Endothelial cell of umbilical vein (primary cell): ENCODE results near the gene GLDC. TPM values are rescaled to one million over a fixed set of nuclear protein-coding genes. Genes with fewer than 3 reads are reported as not detected.

Experiments
- BruUV-seq: library from RNA; stranded (reverse); fragments of 400-500 nt; replicated peaks from 2 replicates; lab custom pipeline; 2021; lab: Mats Ljungman, UMichigan
- CTCF ChIA-PET: fragments of 300-600, 350-600 bp; sonication (Branson Sonifier 250); formaldehyde crosslinking; loops from one replicate; lab custom pipeline; 2021; ENCODE audit warnings: antibody characterized with exemption, inconsistent platforms; lab: Charles Lee
- POLR2A ChIA-PET: fragments of 300-600, 350-600 bp; sonication (Branson Sonifier 250); formaldehyde crosslinking; loops from one replicate; lab custom pipeline; 2021; ENCODE audit warnings: antibody characterized with exemption, inconsistent platforms; lab: Charles Lee
- DNase-seq: peaks from one replicate; pipeline ENCODE4 v3.0.0-alpha.2; 2011; ENCODE audit warnings: low read depth, low spot score
- FAIRE-seq: peaks from 2 replicates; lab custom pipeline; 2011; peaks lifted over from hg19 to GRCh38; lab: Jason Lieb, UNC
- H2AFZ ChIP-seq: 2 replicates; pipeline ENCODE4 v1.6.0; 2012; ENCODE audit warnings: low read depth, low read length, control low read depth, inconsistent platforms
- H3K27ac ChIP-seq: 2 replicates; pipeline ENCODE4 v1.5.1; 2011; ENCODE audit warnings: low read depth, mild to moderate bottlenecking, control low read depth, low read length, moderate library complexity; ENCODE audit not compliant: insufficient read depth
- H3K27me3 ChIP-seq, 2 experiments: 2 replicates each; pipeline versions ENCODE4 v1.6.0 to v1.6.1; 2011; ENCODE audit warnings: low read length in 2 of 2, mixed read lengths in 1 of 2; ENCODE audit not compliant: control insufficient read depth in 2 of 2, insufficient read depth in 2 of 2
- H3K36me3 ChIP-seq, 2 experiments: 2 replicates in 1 of 2; 3 replicates in 1 of 2; pipeline ENCODE4 v1.5.1; 2011; ENCODE audit warnings: low read length in 2 of 2, mild to moderate bottlenecking in 1 of 2, moderate library complexity in 1 of 2; ENCODE audit not compliant: control insufficient read depth in 2 of 2, insufficient read depth in 2 of 2; ENCODE audit errors: extremely low read depth in 1 of 2
- H3K4me1 ChIP-seq: 3 replicates; pipeline ENCODE4 v1.5.1; 2011; ENCODE audit warnings: mild to moderate bottlenecking, low read length; ENCODE audit not compliant: control insufficient read depth, insufficient read depth; ENCODE audit errors: extremely low read depth
- H3K4me2 ChIP-seq: 2 replicates; pipeline ENCODE4 v1.6.1; 2011; ENCODE audit warnings: low read length, control low read depth, mixed read lengths; ENCODE audit not compliant: insufficient read depth
- H3K4me3 ChIP-seq, 3 experiments: fragments of 200-600 bp in 1 of 3; sonication (generic), shearing (Covaris generic) in 1 of 3; replicated peaks in 1 of 3; 2 replicates each; pipeline ENCODE4 v1.5.1; 2011 to 2016; ENCODE audit warnings: control low read depth in 3 of 3, low read length in 3 of 3, mild to moderate bottlenecking in 2 of 3, inconsistent platforms in 1 of 3, low read depth in 1 of 3, moderate library complexity in 1 of 3; ENCODE audit not compliant: insufficient read depth in 1 of 3
- H3K79me2 ChIP-seq: 2 replicates; pipeline ENCODE4 v1.6.0; 2012; ENCODE audit warnings: low read length, inconsistent platforms; ENCODE audit not compliant: control insufficient read depth, insufficient read depth
- H3K9ac ChIP-seq: replicated peaks from 2 replicates; pipeline ENCODE3; 2011; ENCODE audit warnings: low read length, control low read depth; ENCODE audit not compliant: insufficient read depth; ENCODE audit errors: extremely low read depth
- H3K9me1 ChIP-seq: replicated peaks from 3 replicates; pipeline ENCODE4 v1.6.0; 2011; ENCODE audit warnings: mild to moderate bottlenecking, low read length; ENCODE audit not compliant: control insufficient read depth, insufficient read depth; ENCODE audit errors: extremely low read depth
- H3K9me3 ChIP-seq: replicated peaks from 2 replicates; pipeline ENCODE4 v1.5.1; 2012; ENCODE audit warnings: low read length, inconsistent platforms; ENCODE audit not compliant: control insufficient read depth, insufficient read depth
- H4K20me1 ChIP-seq: replicated peaks from 2 replicates; pipeline ENCODE3; 2011; ENCODE audit warnings: mild to moderate bottlenecking, low read length; ENCODE audit not compliant: control insufficient read depth, insufficient read depth; ENCODE audit errors: extremely low read depth
- CTCF ChIP-seq, 2 donors: IDR thresholded peaks; 1 replicate in 1 of 2; 2 replicates in 1 of 2; pipeline ENCODE4 v1.5.1; 2011; ENCODE audit warnings: low read length in 2 of 2, mild to moderate bottlenecking in 2 of 2, moderate library complexity in 2 of 2, control low read depth in 1 of 2, inconsistent platforms in 1 of 2, low read depth in 1 of 2; ENCODE audit not compliant: insufficient read depth in 1 of 2; ENCODE audit errors: extremely low read depth in 1 of 2
- EZH2 ChIP-seq: IDR thresholded peaks from 2 replicates; pipeline ENCODE4 v1.6.1; 2012; ENCODE audit warnings: borderline replicate concordance, low read depth, mild to moderate bottlenecking, moderate library complexity, low read length, inconsistent platforms; ENCODE audit not compliant: severe bottlenecking
- FOS ChIP-seq: IDR thresholded peaks from 2 replicates; pipeline ENCODE4 v1.6.1; 2011; ENCODE audit warnings: mild to moderate bottlenecking, low read length, moderate library complexity, borderline replicate concordance; ENCODE audit not compliant: insufficient read depth
- GATA2 ChIP-seq: IDR thresholded peaks from 2 replicates; pipeline ENCODE4 v1.7.0; 2011; ENCODE audit warnings: low read depth, mild to moderate bottlenecking, moderate library complexity, mixed read lengths, low read length; ENCODE audit not compliant: insufficient read length, insufficient read depth
- JUN ChIP-seq: IDR thresholded peaks from 2 replicates; pipeline ENCODE4 v1.6.1; 2011; ENCODE audit warnings: borderline replicate concordance, low read depth; ENCODE audit not compliant: insufficient read length, insufficient read depth
- MAX ChIP-seq: IDR thresholded peaks from 2 replicates; pipeline ENCODE4 v1.6.1; 2011; ENCODE audit not compliant: insufficient read depth, insufficient read length
- MYC ChIP-seq: IDR thresholded peaks from one replicate; pipeline ENCODE4 v1.6.1; 2011; ENCODE audit warnings: mild to moderate bottlenecking, low read depth, low read length
- POLR2A ChIP-seq: IDR thresholded peaks from 2 replicates; pipeline ENCODE4 v1.6.1; 2012; ENCODE audit warnings: low read depth, mild to moderate bottlenecking, control low read depth, low read length
- POLR2AphosphoS5 ChIP-seq: IDR thresholded peaks from 2 replicates; pipeline ENCODE4 v1.6.1; 2012; ENCODE audit warnings: low read depth, mild to moderate bottlenecking, control low read depth, low read length, moderate library complexity; ENCODE audit not compliant: insufficient read depth
- dilution Hi-C: fragments of 300-500 bp; cut with MboI; formaldehyde crosslinking; loops from one replicate; pipeline ENCODE4 v1.15.0; 2019; ENCODE audit warnings: low sequenced_read_pairs; ENCODE audit not compliant: extremely low pct_ligation_motif_present
- intact Hi-C: fragments of 100-400 bp; cut with micrococcal nuclease; formaldehyde crosslinking; loops from one replicate; pipeline ENCODE4 v1.10.0; 2022
- polyA plus RNA-seq, 4 experiments: library from polyadenylated mRNA; depleted of rRNA in 3 of 4; stranded (reverse) in 3 of 4; unstranded in 1 of 4; fragments of >200 nt; gene quantifications; 2 replicates each; pipeline versions ENCODE4 v1.2.1 to v1.2.3, GENCODE V29; 2011 to 2012; ENCODE audit warnings: missing spikeins in 1 of 4
- total RNA-seq: library from RNA; stranded (reverse); gene quantifications from 2 replicates; pipeline ENCODE4 v1.2.3, GENCODE V29; 2021

The GLDC gene
- total and polyA plus RNA-seq, 2 donors (not counting 3 experiments of a cell fraction or from before 2014, with no cell fraction given) = 1.8 to 2.6 TPM

- Histone ChIP-seq H3K79me2 (no peaks in the 10 kb centered on the region), H2AFZ (no peak overlapping the region), H3K4me1 (peaks cover 47% of the 10 kb centered on the region), H3K9ac (peak overlapping the region; percentile 92), H3K4me2 (peak overlapping the region; percentile 94), H4K20me1 (no peaks in the 10 kb centered on the region), H3K27ac (peak overlapping the region; percentile 99), H3K4me3 (peak overlapping the region in 1 of 3 experiments; percentile 58), H3K9me1 (no peaks in the 10 kb centered on the region), H3K9me3 (no peaks in the 10 kb centered on the region), H3K36me3 (no peaks in the 10 kb centered on the region), H3K27me3 (no peaks in the 10 kb centered on the region)
- FAIRE-seq (peak; percentile 93), DNase-seq (peak; percentile 93)
- TF ChIP-seq MAX (no peak), POLR2A (no peak), JUN (peak; percentile 53), POLR2AphosphoS5 (no peak), FOS (peak; percentile 77), MYC (no peak), GATA2 (peak; percentile 48), CTCF (IDR thresholded peaks at IDR 0.05; ENCODE audit: extremely low read depth in 1 of 2, insufficient read depth in 1 of 2, low read depth in 1 of 2, low read length in 2 of 2) (no peak), EZH2 (no peak)
- CTCF ChIA-PET = interaction anchor here (0.9 to 2.8 kb wide), 12 partner anchors 10 to 198 kb away, joined by 3 to 46 read pairs (median 6); no protein-coding TSS in a partner anchor
- POLR2A ChIA-PET = interaction anchor here (1.4 to 1.6 kb wide), 2 partner anchors 10 to 15 kb away, joined by 4 to 9 read pairs; no protein-coding TSS in a partner anchor
- dilution Hi-C loops = no loop called here
- intact Hi-C loops = loop anchor here (1.0 to 5.0 kb wide), 3 partner anchors 14 to 405 kb away; partner anchors contain the start of gene UHRF2
- BruUV-seq = no TSS peak
Observed at GRCh38 chr9:6552498-6553121, 92.9 kb downstream of the GLDC start.
